Heart right ventricle (tissue), 16 donors: ENCODE measurements around the gene ACTL7B. TPM values are rescaled to one million over a fixed set of nuclear protein-coding genes. Genes with fewer than 3 reads are reported as not detected.

Experiments
- ATAC-seq, 8 donors: fragments of 200-7000 bp; cut with Tn5 transposase; one replicate each; pipeline ENCODE4 v1.9.1; 2020; ENCODE audit warnings: mild to moderate bottlenecking in 8 of 8, moderate library complexity in 8 of 8, moderate number of reproducible peaks in 1 of 8
- DNase-seq, 2 donors: peaks; one replicate each; pipeline ENCODE4 v3.0.0-alpha.2; 2020
- H3K27ac ChIP-seq, 10 donors: fragments of 200-600 bp; sonication (generic) in 2 of 10; one replicate each; pipeline versions ENCODE4 v1.5.0 to v1.8.0; 2020 to 2022; ENCODE audit warnings: mild to moderate bottlenecking in 3 of 10
- H3K27me3 ChIP-seq, 7 donors: fragments of 200-600 bp; one replicate each; pipeline ENCODE4 v1.8.0; 2021 to 2022; ENCODE audit warnings: mild to moderate bottlenecking in 2 of 7
- H3K36me3 ChIP-seq, 9 donors: fragments of 200-600 bp; sonication (generic) in 1 of 9; one replicate each; pipeline versions ENCODE4 v1.5.0 to v1.8.0; 2020 to 2022; ENCODE audit warnings: mild to moderate bottlenecking in 2 of 9
- H3K4me1 ChIP-seq, 9 donors: fragments of 200-600 bp; sonication (generic) in 1 of 9; one replicate each; pipeline versions ENCODE4 v1.5.0 to v1.8.0; 2020 to 2022; ENCODE audit warnings: mild to moderate bottlenecking in 4 of 9
- H3K4me3 ChIP-seq, 10 donors: fragments of 200-600 bp; sonication (generic) in 2 of 10; one replicate each; pipeline versions ENCODE4 v1.5.0 to v1.8.0; 2020 to 2022; ENCODE audit warnings: mild to moderate bottlenecking in 7 of 10, moderate library complexity in 2 of 10
- H3K9me3 ChIP-seq, 11 donors: fragments of 200-600 bp in 10 of 11; sonication (generic) in 2 of 11; one replicate each; pipeline versions ENCODE4 v1.5.0 to v1.8.0; 2013 to 2022; ENCODE audit warnings: mild to moderate bottlenecking in 2 of 11, control low read depth in 1 of 11, moderate library complexity in 1 of 11
- WGBS, 2 donors: extraction: QIAGEN DNeasy Blood & Tissue Kit; methylation state at CpG; one replicate each; pipeline ENCODE4 v1.1.7; 2013; ENCODE audit warnings: inconsistent platforms in 1 of 2; 5-methylcytosine and 5-hydroxymethylcytosine counted together
- intact Hi-C, 10 donors: fragments of 100-400 bp; cut with DNase I; formaldehyde crosslinking; loops; one replicate each; pipeline versions ENCODE4 v1.11.1 to v1.14.2; 2022
- polyA plus RNA-seq, 2 donors: library from polyadenylated mRNA; stranded (reverse); fragments of 200-250 nt; gene quantifications; one replicate each; pipeline ENCODE4 v1.2.3, GENCODE V29; 2013
- total RNA-seq, 10 donors: library from RNA; stranded (reverse); fragmentation: NEBNext Ultra II Directional in 3 of 10; extraction: Animal tissue kit (Norgen Biotek cat#: 25700) in 3 of 10; gene quantifications; one replicate each; pipeline versions ENCODE4 v1.2.1 to v1.2.4, GENCODE V29; 2021 to 2023
- TF ChIP-seq, protein P1 (sequence below), 9 donors: fragments of 200-600 bp; sonication (generic) in 2 of 9; IDR thresholded peaks; one replicate each; pipeline versions ENCODE4 v1.5.0 to v1.8.0; 2021 to 2022; ENCODE audit warnings: antibody characterized with exemption in 9 of 9, mild to moderate bottlenecking in 5 of 9, moderate library complexity in 1 of 9
- donor health status: Arrhythmogenic right ventricular cardiomyopathy.
- donor health status: ischemic (EF 13 %, LVEDD 7.1; RV severe dilation, severe dysfunction).
- donor health status: healthy with polysubstance abuse.
- donor health status: DM: no; HTN: yes; CAD: no.
- donor health status: DM: no; HTN: no; CAD: no.
- donor health status: ischemic (EF 25% LVEDD 6.9; RV normal size, moderate dysfunction).
- donor health status: ischemic (EF 25% LVEDD 5.7; RV mildly dilated, moderate dysfunction).
- donor health status: healthy.
- donor health status: DM: yes; HTN: yes; CAD: no.
- donor health status: Ischemic cardiomyopathy.
- donor health status: ischemic (EF 35%, LVEDD 5.7; RV mildly dilated, moderate dysfunction).
- donor health status: nonischemic (EF 11% LVEDD 7.7; RV severe dilation, severe dysfunction).
- donor health status: DM: yes; HTN: yes; CAD: no.
- donor health status: PGD.
- donor health status: ischemic (EF 29% LVEDD 5.4; RV normal size, mild dysfunction).
- donor health status: nonischemic (EF 23%, LVEDD 6.1; RV moderate dilation, normal function).

The ACTL7B gene
- total and polyA plus RNA-seq, 12 donors: not detected

DNA sequence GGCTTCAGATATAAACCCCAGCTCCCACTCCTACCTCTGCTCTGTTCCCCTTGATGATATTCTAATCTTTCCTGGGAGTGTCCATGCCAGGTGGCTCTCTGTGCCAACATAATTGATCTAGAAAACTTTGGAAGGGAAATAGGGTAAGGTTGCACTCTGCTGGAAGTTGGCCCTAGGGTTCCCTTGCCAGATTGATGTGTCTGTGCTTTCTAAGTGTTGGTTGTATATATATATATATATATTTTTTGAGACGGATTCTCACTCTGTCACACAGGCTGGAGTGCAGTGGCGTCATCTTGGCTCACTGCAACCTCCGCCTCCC lies 23.6 kb downstream of the ACTL7B start:
- Histone ChIP-seq H3K27ac (no peak overlapping the region), H3K9me3 (no peaks in the 10 kb centered on the region), H3K4me3 (no peak overlapping the region), H3K4me1 (peaks cover 0 to 13% (median 3%) of the 10 kb centered on the region in 9 donors), H3K36me3 (no peaks in the 10 kb centered on the region), H3K27me3 (no peaks in the 10 kb centered on the region)
- intact Hi-C loops: no loop called here
- 95 to 97% methylated on average over 3 of the region's 3 CpGs for WGBS, 2 donors
- ATAC-seq (no peak), DNase-seq (no peak)
- TF ChIP-seq, protein P1, sequence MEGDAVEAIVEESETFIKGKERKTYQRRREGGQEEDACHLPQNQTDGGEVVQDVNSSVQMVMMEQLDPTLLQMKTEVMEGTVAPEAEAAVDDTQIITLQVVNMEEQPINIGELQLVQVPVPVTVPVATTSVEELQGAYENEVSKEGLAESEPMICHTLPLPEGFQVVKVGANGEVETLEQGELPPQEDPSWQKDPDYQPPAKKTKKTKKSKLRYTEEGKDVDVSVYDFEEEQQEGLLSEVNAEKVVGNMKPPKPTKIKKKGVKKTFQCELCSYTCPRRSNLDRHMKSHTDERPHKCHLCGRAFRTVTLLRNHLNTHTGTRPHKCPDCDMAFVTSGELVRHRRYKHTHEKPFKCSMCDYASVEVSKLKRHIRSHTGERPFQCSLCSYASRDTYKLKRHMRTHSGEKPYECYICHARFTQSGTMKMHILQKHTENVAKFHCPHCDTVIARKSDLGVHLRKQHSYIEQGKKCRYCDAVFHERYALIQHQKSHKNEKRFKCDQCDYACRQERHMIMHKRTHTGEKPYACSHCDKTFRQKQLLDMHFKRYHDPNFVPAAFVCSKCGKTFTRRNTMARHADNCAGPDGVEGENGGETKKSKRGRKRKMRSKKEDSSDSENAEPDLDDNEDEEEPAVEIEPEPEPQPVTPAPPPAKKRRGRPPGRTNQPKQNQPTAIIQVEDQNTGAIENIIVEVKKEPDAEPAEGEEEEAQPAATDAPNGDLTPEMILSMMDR (IDR thresholded peaks at IDR 0.05): no peak

- H3K4me1 ChIP-seq: peaks cover 0 to 13% (median 3%) of the 10 kb centered on the region in 9 donors
- TF ChIP-seq, protein P1 (IDR thresholded peaks at IDR 0.05): no peak
- H3K9me3 ChIP-seq: no peaks in the 10 kb centered on the region
- H3K27me3 ChIP-seq: no peaks in the 10 kb centered on the region
- DNase-seq (no peak), ATAC-seq (no peak)
- intact Hi-C loops: no loop called here
- no peaks in the 10 kb centered on the region for H3K36me3 ChIP-seq
- no peak overlapping the region for H3K4me3 ChIP-seq
- H3K27ac ChIP-seq: no peak overlapping the region
- WGBS, 2 donors: 76 to 79% methylated on average over 1 of the region's 1 CpG
Observed at GRCh38 chr9:108831496-108832178, 24.1 kb downstream of the ACTL7B start.

GRCh38 chr9:108830272-108830671 lies 25.5 kb downstream of the ACTL7B start:
- DNase-seq (no peak), ATAC-seq (no peak)
- Histone ChIP-seq H3K4me3 (no peak overlapping the region), H3K27ac (no peak overlapping the region), H3K27me3 (no peaks in the 10 kb centered on the region), H3K9me3 (no peaks in the 10 kb centered on the region), H3K4me1 (peaks cover 0 to 8% (median 3%) of the 10 kb centered on the region in 9 donors), H3K36me3 (no peaks in the 10 kb centered on the region)
- TF ChIP-seq, protein P1 (IDR thresholded peaks at IDR 0.05): no peak
- whole genome bisulfite sequencing, 2 donors: 57 to 72% methylated on average over 2 of the region's 2 CpGs
- intact Hi-C loops: no loop called here

DNA sequence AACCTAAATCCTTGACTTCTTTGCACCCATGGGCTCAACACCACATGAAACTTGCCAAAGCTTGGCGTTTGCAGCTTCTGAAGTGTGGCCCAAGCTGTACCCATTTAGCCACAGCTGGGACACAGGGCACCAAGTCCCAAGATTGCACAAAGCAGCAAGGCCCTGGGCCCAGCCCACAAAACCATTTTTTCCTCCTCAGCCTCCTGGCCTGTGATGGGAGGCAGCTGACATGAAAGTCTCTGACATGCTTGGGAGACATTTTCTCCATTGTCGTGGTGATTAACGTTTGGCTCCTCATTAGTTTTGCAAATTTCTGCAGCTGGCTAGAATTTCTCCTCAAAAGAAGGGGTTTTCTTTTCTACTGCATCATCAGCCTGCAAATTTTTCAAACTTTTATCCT lies 32.0 kb downstream of the ACTL7B start:
- H3K9me3 ChIP-seq: peaks cover 0 to 12% (median 0%) of the 10 kb centered on the region in 11 donors
- H3K27me3 ChIP-seq: no peaks in the 10 kb centered on the region
- TF ChIP-seq, protein P1 (IDR thresholded peaks at IDR 0.05): no peak
- H3K4me3 ChIP-seq: no peak overlapping the region
- DNase-seq (no peak), ATAC-seq (no peak)
- no peak overlapping the region for H3K27ac ChIP-seq
- H3K36me3 ChIP-seq: no peaks in the 10 kb centered on the region
- no peaks in the 10 kb centered on the region for H3K4me1 ChIP-seq
- intact Hi-C loops: no loop called here
- WGBS, 2 donors: 92 to 95% methylated on average over 3 of the region's 3 CpGs
